Measurements from ENCODE around the gene UCK2.

DNA sequence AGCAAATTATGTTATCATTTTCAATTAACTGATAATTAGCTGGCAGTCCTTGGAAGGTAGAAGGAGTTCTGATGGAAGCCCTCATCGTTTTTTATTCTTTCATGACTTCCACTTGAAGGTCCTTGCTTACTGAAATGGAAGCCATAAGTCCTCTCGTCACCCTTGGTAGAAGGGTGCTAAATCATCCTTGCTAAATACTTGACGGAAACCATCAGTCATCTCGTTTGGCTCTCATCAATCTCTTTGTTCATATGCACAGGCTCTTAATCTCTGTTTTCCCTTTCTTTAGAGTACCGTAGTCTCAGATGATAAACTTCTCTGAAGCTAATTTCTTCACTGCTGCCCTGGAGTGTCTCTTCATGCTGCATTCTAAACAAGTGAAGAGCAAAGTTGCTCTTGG, 34.5 kb downstream of the UCK2 start:
- no peak for TF ChIP-seq POLR2AphosphoS5 (IDR thresholded peaks at IDR 0.05; ENCODE audit: low read depth, low read length)
- TF ChIP-seq, protein P1, sequence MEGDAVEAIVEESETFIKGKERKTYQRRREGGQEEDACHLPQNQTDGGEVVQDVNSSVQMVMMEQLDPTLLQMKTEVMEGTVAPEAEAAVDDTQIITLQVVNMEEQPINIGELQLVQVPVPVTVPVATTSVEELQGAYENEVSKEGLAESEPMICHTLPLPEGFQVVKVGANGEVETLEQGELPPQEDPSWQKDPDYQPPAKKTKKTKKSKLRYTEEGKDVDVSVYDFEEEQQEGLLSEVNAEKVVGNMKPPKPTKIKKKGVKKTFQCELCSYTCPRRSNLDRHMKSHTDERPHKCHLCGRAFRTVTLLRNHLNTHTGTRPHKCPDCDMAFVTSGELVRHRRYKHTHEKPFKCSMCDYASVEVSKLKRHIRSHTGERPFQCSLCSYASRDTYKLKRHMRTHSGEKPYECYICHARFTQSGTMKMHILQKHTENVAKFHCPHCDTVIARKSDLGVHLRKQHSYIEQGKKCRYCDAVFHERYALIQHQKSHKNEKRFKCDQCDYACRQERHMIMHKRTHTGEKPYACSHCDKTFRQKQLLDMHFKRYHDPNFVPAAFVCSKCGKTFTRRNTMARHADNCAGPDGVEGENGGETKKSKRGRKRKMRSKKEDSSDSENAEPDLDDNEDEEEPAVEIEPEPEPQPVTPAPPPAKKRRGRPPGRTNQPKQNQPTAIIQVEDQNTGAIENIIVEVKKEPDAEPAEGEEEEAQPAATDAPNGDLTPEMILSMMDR (IDR thresholded peaks at IDR 0.05), result no peak
- TF ChIP-seq, protein P2, sequence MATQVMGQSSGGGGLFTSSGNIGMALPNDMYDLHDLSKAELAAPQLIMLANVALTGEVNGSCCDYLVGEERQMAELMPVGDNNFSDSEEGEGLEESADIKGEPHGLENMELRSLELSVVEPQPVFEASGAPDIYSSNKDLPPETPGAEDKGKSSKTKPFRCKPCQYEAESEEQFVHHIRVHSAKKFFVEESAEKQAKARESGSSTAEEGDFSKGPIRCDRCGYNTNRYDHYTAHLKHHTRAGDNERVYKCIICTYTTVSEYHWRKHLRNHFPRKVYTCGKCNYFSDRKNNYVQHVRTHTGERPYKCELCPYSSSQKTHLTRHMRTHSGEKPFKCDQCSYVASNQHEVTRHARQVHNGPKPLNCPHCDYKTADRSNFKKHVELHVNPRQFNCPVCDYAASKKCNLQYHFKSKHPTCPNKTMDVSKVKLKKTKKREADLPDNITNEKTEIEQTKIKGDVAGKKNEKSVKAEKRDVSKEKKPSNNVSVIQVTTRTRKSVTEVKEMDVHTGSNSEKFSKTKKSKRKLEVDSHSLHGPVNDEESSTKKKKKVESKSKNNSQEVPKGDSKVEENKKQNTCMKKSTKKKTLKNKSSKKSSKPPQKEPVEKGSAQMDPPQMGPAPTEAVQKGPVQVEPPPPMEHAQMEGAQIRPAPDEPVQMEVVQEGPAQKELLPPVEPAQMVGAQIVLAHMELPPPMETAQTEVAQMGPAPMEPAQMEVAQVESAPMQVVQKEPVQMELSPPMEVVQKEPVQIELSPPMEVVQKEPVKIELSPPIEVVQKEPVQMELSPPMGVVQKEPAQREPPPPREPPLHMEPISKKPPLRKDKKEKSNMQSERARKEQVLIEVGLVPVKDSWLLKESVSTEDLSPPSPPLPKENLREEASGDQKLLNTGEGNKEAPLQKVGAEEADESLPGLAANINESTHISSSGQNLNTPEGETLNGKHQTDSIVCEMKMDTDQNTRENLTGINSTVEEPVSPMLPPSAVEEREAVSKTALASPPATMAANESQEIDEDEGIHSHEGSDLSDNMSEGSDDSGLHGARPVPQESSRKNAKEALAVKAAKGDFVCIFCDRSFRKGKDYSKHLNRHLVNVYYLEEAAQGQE (IDR thresholded peaks at IDR 0.05; ENCODE audit: insufficient read depth in 1 of 2, low read depth in 2 of 2, low read length in 1 of 2), result no peak
